ENCODE data around the gene FAM184B.

FAM184B gene

DNA sequence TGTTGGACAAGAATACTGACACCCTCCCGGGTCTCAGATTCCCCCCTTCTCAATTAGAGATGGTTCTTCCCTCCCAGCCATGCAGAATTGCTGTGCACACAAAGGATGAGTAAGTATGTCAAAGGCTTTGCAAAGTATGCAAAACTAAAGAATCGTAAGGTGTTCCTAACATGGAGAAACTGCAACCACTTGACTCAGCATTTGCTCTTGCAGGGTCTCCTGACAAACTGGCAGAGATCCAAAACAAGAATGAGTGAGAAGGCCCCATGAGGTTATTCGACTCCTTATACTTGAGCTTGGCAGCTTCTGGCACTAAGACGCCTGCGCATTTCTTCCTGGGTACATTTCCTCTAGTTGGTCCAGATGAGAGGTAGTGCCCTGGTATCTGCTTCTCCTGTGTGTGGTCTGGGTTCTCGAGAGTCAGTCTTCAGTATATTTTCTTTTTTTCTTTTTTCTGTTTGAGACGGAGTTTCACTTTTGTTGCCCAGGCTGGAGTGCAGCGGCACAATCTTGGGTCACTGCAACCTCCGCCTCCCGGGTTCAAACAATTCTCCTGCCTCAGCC, 8.2 kb downstream of the FAM184B start:
- no peak for DNase-seq (ENCODE audit: low read depth in 2 of 2)

DNA sequence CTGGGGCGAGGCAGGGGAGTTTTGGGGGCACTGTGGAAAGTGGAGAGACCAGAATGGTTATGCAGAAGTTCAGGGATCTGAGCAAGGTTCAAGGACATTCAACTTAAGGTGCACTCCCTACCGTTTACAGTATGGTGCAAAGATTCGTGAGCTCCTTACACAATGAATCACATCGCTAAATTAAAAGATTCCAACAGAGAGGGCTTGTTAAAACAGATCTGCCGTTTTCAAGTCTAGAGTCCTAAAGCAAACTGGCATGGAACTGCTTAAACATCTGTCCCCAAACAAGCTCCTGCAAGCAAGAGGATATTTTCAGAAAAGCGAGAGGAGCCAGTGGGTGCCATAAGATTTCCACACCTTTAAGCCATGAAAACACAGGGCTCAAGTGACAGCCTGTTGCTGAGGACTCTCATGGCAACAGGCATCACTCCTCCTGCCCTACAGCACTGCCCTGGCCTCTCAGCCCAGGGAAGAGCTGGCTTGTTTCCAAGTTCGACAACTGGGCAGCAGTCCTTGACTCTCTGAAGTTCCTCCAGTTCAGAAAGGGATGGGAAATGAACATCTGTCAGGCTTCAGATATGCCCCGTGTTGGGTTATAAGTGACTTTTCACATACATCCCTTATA, 10.0 kb downstream of the FAM184B start:
- no peak for DNase-seq (ENCODE audit: low read depth in 2 of 2)

DNA sequence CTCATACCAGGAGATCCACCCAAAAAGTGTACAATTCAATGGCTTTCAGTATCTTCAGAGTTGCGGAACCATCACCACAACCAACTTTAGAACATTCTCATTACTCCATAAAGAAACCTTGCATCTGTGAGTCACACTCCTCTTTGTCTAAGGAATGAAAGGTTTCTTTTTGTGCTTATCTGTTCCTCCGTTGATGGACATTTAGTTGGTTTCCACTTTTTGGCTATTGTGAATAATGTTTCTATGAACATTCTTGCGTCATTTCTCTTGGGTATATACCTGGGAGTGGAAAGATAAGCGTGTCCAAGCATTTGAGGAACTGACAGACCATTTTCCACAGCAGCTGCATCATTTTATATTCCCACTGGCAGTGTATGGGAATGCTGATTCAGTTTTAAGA, 10.6 kb downstream of the FAM184B start:
- DNase-seq (ENCODE audit: low read depth in 2 of 2) = no peak

DNA sequence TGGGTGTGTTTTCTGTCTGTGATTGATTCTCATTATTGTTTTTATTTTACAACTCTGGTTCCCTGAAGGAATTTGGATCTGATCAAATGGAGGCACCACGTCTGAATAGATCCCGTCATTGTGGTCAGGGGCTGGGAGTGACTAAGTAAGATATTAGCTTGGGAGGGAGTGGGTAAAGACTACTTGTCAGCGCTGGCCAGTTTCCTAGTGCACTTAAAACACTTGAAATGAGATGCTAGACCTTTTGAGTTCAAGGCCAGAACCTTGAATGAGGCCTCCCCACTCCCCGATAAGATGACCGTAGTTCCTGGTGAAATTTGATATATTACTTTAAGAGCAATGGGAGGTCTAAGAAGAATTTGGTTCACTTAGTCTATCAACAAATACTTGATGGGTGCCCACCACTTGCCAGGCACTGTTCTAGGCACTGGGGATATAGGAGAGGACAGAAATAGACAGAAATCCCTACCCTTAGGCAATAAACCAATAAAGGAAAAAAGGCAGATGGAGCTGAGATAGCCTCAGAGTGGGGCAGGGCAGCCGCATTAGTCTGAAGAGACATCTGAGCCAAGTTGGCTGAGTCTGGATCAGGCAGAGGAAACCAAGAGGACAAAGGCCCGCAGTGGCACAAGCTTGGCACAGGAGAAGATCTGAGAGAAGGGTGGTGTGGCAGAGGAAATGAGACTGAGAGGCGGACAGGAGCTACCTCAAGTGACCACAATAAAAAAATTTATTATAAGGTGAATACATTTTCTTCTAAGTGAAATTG, 11.8 kb downstream of the FAM184B start:
- no peak for DNase-seq (ENCODE audit: low read depth in 2 of 2)

GRCh38 chr4:17766826-17767458, 14.5 kb downstream of the FAM184B start:
- no peak for DNase-seq (ENCODE audit: low read depth in 2 of 2)

- no peak for DNase-seq (ENCODE audit: low read depth in 2 of 2)
These were observed 15.7 kb downstream of the FAM184B start for GRCh38 chr4:17765514-17766286.

DNA sequence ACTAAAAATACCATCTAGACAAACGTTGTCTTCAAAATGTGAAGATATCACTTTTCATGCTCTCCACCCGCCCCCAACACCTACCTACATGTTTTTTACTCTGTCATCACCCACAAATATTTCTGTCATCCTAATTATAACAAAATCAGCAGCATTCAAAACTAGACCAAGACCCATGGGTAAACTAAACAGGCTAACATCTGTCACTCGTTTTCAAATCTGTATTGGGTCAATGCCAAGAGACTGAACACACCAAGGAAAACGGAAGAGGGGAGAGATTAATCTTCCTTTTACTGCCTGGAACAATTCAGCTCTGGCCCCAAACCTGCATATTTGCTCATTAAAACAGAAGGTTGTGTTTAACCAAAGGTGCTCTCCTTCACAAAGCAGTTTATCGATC, 17.5 kb downstream of the FAM184B start:
- no peak for DNase-seq (ENCODE audit: low read depth in 2 of 2)

DNA sequence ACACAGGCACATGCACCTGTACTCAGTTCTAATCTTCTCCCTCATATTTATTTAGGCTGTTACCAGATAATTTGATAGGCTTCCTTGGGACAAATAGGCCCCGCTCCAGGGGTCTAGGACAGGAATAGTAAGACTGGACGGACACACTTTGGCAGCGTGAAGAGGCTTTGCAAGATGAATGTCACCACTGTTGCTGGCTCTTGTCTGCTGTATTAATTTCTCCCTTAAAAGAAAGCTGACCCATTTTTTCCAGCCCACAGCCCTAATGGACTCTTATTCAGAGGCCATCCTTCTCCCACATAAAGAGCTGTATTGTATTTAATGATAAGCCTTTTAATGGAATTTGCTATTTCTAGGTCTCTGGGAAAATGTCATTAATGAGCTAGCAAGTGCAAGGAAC, 18.0 kb downstream of the FAM184B start:
- no peak for DNase-seq (ENCODE audit: low read depth in 2 of 2)

DNA sequence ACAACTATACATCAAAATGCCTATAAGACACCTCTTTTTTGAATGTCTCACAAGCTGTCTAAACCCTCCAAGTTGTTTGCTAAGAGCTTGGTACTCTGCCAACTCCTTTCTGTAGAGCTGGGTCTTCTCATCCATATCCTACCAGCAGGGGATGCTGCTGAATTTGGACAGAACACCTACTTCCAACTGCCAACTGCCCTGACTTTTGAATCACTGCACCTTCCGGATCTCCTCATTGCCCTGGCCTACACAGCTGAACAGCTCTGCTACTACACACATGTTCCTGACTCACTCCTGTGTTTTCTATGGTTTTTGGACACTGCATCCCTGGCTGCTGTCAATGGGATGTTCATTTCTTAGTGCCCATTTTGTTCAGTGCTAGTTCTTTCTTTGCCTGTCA, 18.7 kb downstream of the FAM184B start:
- DNase-seq (ENCODE audit: low read depth in 2 of 2) = no peak

- no peak for DNase-seq (ENCODE audit: low read depth in 2 of 2)
These were observed 20.4 kb downstream of the FAM184B start for GRCh38 chr4:17761062-17761461.

GRCh38 chr4:17760626-17761025, 20.8 kb downstream of the FAM184B start:
- DNase-seq (ENCODE audit: low read depth in 2 of 2) = no peak

GRCh38 chr4:17758485-17758884, 22.9 kb downstream of the FAM184B start:
- no peak for DNase-seq (ENCODE audit: low read depth in 2 of 2)

- no peak for DNase-seq (ENCODE audit: low read depth in 2 of 2)
These were observed 23.8 kb downstream of the FAM184B start for GRCh38 chr4:17757621-17758020.

DNA sequence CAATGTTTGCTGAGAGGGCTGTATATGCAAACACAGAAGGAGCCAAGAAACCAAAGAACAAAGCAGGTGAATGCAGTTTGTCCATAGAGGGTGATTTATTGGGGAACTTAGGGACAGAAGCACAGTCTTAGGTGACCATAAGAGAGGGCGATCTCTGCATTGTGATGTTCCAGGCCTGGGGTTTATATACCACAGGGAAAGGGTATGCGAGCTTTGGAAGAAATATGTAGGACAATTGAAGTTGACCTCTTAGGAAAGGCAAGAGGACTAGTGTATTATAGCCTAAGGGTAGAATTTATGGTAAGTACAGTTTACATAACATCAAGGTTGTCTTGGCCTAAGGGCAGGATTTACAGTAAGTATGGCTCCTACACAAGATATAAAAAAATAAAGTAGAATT, 27.8 kb downstream of the FAM184B start:
- DNase-seq (ENCODE audit: low read depth in 2 of 2) = no peak

GRCh38 chr4:17740702-17741101, 40.7 kb downstream of the FAM184B start:
- no peak for DNase-seq (ENCODE audit: low read depth in 2 of 2)

- no peak for DNase-seq (ENCODE audit: low read depth in 2 of 2)
These were observed 44.9 kb downstream of the FAM184B start for GRCh38 chr4:17736484-17736883.

DNA sequence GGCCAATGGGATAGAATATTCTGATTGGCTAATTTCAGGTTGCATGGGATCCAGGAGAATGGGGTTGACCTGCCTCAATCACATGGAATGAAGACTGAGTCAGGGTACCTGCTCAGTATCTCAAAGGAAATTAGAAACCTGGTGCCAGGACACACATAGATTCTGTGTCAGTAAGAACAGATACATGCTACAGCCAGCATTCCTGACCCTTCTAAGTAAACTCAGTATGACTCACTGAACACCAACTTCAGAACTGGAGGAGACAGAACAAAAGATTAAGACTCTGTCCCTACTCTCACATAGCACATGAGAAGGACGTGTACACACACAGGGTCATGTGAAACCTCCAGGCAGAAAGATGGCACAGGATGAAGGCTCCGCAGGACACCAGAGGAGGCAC, 54.5 kb downstream of the FAM184B start:
- DNase-seq (ENCODE audit: low read depth in 2 of 2) = no peak

GRCh38 chr4:17723648-17724047, 57.8 kb downstream of the FAM184B start:
- DNase-seq (ENCODE audit: low read depth in 2 of 2) = no peak

- no peak for DNase-seq (ENCODE audit: low read depth in 2 of 2)
These were observed 59.1 kb downstream of the FAM184B start for GRCh38 chr4:17722356-17722700.

DNA sequence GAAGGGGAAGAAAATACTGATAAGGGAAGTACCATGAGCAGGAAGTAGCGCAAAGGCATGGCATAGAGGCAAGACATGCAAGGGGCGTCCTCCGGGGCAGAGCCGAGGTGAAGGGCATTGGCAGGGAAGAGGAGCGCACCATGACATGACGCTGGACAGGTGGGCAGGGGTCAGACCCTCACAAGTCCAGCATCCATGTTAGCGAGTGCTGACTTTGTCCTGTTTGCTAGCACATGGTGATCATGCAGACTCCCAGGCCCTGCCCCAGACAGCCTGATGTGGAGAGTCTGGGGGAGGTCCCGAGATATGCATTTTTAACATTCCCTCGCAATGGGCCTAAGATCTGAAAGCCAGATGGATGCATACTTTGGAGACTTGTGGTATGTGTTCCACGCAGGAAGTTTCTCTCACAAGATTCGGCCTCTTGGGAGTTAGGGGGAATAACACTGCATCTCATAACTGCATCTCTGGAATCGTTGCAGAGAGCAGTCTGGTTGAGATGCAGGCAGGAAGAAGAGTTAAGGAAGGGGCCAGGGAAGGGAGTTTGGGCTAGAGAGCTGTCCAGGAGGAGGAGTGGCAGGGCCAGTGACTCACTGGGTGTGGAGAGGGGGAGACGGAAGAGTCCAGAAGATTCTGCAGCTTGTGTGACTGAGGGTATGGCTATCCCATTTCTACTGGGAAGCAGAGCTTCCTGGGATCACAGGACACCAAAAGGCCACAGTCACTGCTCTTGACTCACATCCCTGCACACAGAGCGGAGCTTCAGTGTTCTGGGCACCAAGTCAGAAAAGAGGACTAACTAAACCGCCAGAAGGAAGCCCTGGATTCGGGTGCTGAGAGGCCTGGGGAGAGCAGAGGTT, 59.7 kb downstream of the FAM184B start:
- no peak for DNase-seq (ENCODE audit: low read depth in 2 of 2)

- no peak for DNase-seq (ENCODE audit: low read depth in 2 of 2)
These were observed 62.3 kb downstream of the FAM184B start for GRCh38 chr4:17719106-17719505.

Measured in stimulated activated CD8-positive, alpha-beta memory T cell treated with anti-CD3 and anti-CD28 coated beads, Interleukin-2, amount 100 ng/mL, for 48 hours (primary cell).